Fibroblast of skin of back (primary cell): Measurements from ENCODE around the gene KCNH3.
A peak's percentile ranks its signal among the peaks of the same experiment; 100 is the strongest.
"Not testable (repeated sequence)": the region's sequence is repeated elsewhere in the genome, so short reads cannot be mapped to it uniquely, and the experiment has no call there.

Experiments
- DNase-seq: peaks from one replicate; pipeline ENCODE4 v3.0.0-alpha.2; 2013

KCNH3 gene

GRCh38 chr12:49529414-49529813 lies 9.4 kb upstream of the KCNH3 start:
- no peak for DNase-seq

DNA sequence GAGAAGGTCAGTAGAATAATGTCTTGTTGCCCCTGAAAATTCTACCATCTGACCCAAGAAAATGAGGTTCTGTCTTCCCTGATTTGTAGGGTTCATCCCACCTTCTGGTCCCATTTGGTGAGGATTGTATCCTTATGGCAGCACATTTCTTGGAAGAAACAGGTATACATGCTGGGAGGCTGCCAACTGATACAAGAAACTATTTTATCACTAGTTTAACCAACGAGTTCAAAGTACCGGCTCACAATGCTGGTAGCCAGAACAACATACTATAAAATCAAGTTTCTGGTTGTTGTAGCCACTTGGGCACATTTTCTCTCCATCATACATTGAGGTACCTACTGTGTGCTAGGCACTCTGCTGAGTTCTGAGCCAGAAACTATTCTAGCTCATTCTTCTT lies 7.1 kb upstream of the KCNH3 start:
- DNase-seq = no peak

- no peak for DNase-seq
Observed at GRCh38 chr12:49533331-49533730, 5.5 kb upstream of the KCNH3 start.

- DNase-seq = not testable (repeated sequence)
Observed at GRCh38 chr12:49534122-49534521, 4.7 kb upstream of the KCNH3 start.

- no peak for DNase-seq
Observed at GRCh38 chr12:49534731-49535278, 4.0 kb upstream of the KCNH3 start.

- DNase-seq = peak; percentile 23
Observed at GRCh38 chr12:49535921-49536525, 2.8 kb upstream of the KCNH3 start.

DNA sequence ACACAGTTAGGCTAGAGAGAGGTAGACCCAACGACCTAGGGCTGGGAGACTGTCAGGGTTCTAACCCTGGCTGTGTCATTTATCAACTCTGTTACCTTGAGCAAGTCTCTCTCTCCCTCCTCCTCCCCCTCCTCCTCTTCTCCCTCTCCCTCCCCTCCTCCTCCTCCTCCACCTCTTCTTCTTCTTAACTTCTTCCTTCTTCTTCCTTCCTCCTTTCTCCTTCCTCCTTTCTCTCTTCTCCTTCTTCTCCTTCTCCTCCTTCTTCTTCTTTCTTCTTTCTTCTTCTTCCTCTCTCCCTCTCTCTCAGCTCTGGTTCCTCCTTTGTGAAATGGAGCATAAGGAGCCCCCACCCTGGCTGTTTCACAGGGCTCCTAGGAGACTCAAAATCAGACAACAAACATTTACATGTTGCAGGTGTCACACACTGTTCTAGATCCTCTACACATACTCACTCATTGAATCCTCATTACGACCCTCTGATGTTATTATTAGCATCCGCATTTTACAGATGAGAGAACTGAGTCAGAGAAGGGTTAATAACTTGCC lies 2.2 kb upstream of the KCNH3 start:
- DNase-seq = no peak

DNA sequence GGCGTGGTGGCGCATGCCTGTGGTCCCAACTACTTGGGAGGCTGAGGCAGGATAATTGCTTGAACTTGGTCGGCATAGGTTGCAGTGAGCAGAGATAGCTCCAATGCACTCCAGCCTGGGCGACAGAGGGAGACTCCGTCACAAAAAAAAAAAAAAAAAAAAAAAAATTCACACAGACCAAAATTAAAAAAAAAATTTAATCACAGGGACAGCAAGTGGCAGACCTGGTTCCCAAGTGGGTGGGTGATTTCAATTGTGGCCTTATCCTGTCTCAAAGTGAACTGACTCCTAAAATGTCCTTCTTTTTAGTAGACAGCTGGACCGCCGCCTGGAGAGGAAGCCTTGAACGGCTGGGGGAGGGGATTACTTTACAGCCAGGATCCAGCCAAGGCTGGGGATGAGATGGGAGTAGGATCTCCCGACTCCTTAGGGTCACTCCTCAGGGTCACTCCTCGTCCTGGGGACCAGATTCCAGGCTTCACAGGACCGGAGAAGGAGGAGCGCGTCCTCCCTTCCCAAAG lies 1.5 kb upstream of the KCNH3 start:
- DNase-seq = no peak

DNA sequence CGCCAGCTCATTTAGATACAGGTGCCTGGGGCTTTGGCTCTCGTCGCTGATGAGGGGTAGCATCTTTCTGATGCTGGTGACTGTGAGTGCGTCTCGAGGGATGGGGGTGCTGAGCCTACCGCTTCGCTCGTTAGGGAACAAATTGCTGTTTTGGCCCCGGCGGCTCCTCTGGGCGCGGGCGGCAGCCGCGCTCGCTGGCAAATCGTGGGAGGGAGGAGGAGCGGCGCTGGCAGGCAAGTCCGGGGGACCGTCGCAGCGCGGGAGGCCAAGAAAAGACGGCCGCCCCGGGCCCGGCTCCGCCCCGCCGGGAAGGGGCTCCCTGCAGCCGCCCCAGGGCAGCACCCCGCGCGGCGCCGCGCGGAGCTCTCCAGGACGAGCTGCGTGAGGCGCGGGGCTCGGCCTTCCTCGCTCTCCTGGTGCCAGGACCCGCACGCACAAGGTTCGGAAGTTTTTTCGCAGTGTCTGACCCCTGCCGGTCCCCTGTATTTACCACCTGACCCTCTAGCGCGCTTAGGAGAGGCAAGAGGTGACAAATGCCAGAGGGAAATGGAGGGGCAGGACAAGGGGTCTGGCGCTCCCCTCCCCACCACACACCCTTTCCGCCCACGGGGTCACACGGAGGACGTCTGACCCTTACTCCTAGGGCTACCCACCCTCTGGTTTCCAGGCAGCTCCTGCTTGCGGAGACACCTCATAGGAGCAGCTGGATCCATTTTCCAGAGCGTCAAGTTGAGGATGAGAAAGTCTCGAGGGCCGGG lies 899 bp upstream of the KCNH3 start:
- no peak for DNase-seq

- no peak for DNase-seq
Observed at GRCh38 chr12:49539406-49540228, 787 bp downstream of the KCNH3 start.

DNA sequence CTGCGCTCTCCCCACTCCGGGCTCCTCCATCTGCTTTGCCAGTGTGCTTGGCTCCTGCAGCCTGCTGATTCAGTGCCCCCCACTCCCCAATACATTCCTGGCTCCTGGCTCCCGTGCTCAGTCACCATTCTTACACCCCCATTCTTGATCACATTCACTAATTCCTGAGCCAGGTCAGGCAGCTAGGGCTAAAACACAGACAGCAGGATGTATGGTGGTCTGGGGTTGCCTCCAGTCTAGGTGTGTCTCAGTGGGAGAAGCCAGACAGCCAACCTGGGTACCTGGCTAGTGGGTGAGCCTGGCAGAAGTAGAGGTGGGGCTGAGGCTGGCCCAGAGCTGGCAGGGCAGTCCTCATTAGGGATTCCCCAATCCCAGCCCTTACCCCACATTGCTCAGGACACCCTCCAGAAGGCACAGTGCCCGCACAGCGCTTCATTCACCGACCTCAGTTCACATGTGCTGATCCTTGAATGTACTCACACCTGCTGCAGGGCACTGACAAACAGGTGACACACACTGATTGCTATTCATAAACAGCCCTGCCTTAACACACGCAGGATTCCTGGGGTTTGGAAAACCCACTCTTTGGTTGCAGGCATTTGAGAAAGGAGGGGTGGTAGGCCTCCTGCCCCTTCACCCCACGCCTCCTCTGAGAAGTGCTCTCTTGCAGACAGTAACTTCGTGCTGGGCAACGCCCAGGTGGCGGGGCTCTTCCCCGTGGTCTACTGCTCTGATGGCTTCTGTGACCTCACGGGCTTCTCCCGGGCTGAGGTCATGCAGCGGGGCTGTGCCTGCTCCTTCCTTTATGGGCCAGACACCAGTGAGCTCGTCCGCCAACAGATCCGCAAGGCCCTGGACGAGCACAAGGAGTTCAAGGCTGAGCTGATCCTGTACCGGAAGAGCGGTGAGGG lies 1.7 kb downstream of the KCNH3 start:
- no peak for DNase-seq

DNA sequence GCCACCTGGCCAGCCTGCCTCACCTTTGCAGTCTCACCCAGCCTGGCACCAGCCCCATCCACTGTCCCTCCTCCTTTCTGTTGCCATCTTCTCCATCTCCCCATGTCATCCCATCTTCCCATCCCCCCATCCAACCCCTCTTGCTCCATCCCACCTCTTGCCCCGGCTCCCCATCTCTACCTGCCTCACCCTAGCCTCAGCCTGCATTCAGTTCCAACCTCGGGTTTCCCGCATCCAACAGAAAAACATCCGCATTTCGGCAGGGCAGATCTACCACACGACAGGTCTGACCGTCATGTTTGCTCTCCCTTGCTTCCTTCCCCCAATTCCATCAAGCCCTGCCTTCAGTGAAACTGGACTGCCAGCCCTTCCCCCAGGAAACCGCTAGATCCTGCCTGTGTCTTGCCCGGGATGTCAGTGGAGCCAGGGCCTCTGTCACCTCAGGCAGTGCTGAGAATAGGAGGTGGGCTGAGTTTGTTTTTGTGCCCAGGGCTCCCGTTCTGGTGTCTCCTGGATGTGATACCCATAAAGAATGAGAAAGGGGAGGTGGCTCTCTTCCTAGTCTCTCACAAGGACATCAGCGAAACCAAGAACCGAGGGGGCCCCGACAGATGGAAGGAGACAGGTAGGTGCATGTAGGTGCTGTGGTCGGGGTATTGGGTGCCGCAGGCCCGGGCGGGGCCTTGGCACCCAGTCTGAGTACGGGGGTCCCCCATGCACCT lies 2.5 kb downstream of the KCNH3 start:
- no peak for DNase-seq

GRCh38 chr12:49541911-49542505 lies 3.2 kb downstream of the KCNH3 start:
- DNase-seq = no peak

GRCh38 chr12:49542592-49543160 lies 3.8 kb downstream of the KCNH3 start:
- no peak for DNase-seq

- no peak for DNase-seq
Observed at GRCh38 chr12:49543221-49543913, 4.5 kb downstream of the KCNH3 start.

GRCh38 chr12:49543914-49544815 lies 5.3 kb downstream of the KCNH3 start:
- no peak for DNase-seq

GRCh38 chr12:49545815-49546214 lies 7.0 kb downstream of the KCNH3 start:
- no peak for DNase-seq

GRCh38 chr12:49546481-49546880 lies 7.7 kb downstream of the KCNH3 start:
- no peak for DNase-seq
